Epithelial cell of proximal tubule (primary cell): ENCODE results near the gene MYCN. TPM values are rescaled to one million over a fixed set of nuclear protein-coding genes. Genes with fewer than 3 reads are reported as not detected.

ENCODE experiments used
- DNase-seq: peaks from one replicate; pipeline ENCODE4 v3.0.0-alpha.2; 2011; ENCODE audit warnings: low read depth
- H3K4me3 ChIP-seq: 2 replicates; pipeline ENCODE4 v1.5.1; 2011; ENCODE audit warnings: low read depth, mild to moderate bottlenecking, low read length
- CTCF ChIP-seq: conservative IDR thresholded peaks from 2 replicates; pipeline ENCODE4 v1.5.1; 2012; ENCODE audit warnings: low read depth, mild to moderate bottlenecking, low read length
- total RNA-seq: library from RNA; depleted of rRNA; stranded (reverse); fragments of >200 nt; gene quantifications from 2 replicates; pipeline ENCODE4 v1.2.3, GENCODE V29; 2015

The MYCN gene
- total RNA-seq, 1 donor from 2014 or later = 3.0 TPM

GRCh38 chr2:15975676-15976075 lies 35.3 kb downstream of the MYCN start:
- DNase-seq = no peak
- no peak overlapping the region for H3K4me3 ChIP-seq
- TF ChIP-seq CTCF = no peak

GRCh38 chr2:15976354-15976753 lies 36.0 kb downstream of the MYCN start:
- no peak for DNase-seq
- H3K4me3 ChIP-seq = no peak overlapping the region
- no peak for TF ChIP-seq CTCF

GRCh38 chr2:15979051-15979758 lies 38.9 kb downstream of the MYCN start:
- TF ChIP-seq CTCF = no peak
- H3K4me3 ChIP-seq = no peak overlapping the region
- DNase-seq = no peak

GRCh38 chr2:15979759-15980604 lies 39.6 kb downstream of the MYCN start:
- no peak overlapping the region for H3K4me3 ChIP-seq
- no peak for TF ChIP-seq CTCF
- DNase-seq = no peak

- H3K4me3 ChIP-seq = no peak overlapping the region
- no peak for DNase-seq
- no peak for TF ChIP-seq CTCF
Observed at GRCh38 chr2:15980605-15981098, 40.3 kb downstream of the MYCN start.

- no peak overlapping the region for H3K4me3 ChIP-seq
- TF ChIP-seq CTCF = no peak
- DNase-seq = no peak
Observed at GRCh38 chr2:15981646-15982045, 41.3 kb downstream of the MYCN start.
